K562 (cell line): ENCODE data around the gene EVI2B.
"Not testable (repeated sequence)": the region's sequence is repeated elsewhere in the genome, so short reads cannot be mapped to it uniquely, and the experiment has no call there.

Source experiments
- ARID2 ChIP-seq: fragments of 450-650 bp; IDR thresholded peaks from 2 replicates; pipeline ENCODE4 v1.6.1; 2017; ENCODE audit warnings: antibody characterized with exemption, mild to moderate bottlenecking
- FOXK2 ChIP-seq, 2 experiments: fragments of 450-650 bp; IDR thresholded peaks in 1 of 2; conservative IDR thresholded peaks in 1 of 2; 2 replicates each; pipeline ENCODE4 v1.6.1; 2016; ENCODE audit warnings: low read depth in 2 of 2, mild to moderate bottlenecking in 1 of 2
- HBP1 ChIP-seq: fragments of 450-650 bp; formaldehyde crosslinking; IDR thresholded peaks from 2 replicates; pipeline ENCODE4 v1.4.0; 2022; ENCODE audit warnings: missing genetic modification characterization
- MAX ChIP-seq: sonication (generic); formaldehyde crosslinking; IDR thresholded peaks from 2 replicates; pipeline ENCODE4 v1.9.0; 2022; ENCODE audit warnings: mild to moderate bottlenecking, missing genetic modification reagents
- NR3C1 ChIP-seq: sonication (generic); formaldehyde crosslinking; IDR thresholded peaks from 2 replicates; pipeline ENCODE4 v1.8.1; 2022; ENCODE audit warnings: missing genetic modification reagents
- TFAP4 ChIP-seq: sonication (generic); formaldehyde crosslinking; IDR thresholded peaks from 2 replicates; pipeline ENCODE4 v1.8.0; 2022; ENCODE audit warnings: missing genetic modification reagents, mild to moderate bottlenecking, moderate library complexity, borderline replicate concordance
- YBX1 ChIP-seq: fragments of 450-650 bp; IDR thresholded peaks from 2 replicates; pipeline ENCODE4 v1.7.1; 2016; ENCODE audit warnings: mild to moderate bottlenecking
- ZNF174 ChIP-seq: fragments of 250-450 bp; sonication (Bioruptor Pico); IDR thresholded peaks from 2 replicates; pipeline ENCODE4 v1.4.0; 2020; ENCODE audit warnings: mild to moderate bottlenecking
- TF ChIP-seq, protein P1 (sequence below), 2 experiments: fragments of 450-650 bp; formaldehyde crosslinking in 1 of 2; IDR thresholded peaks; 2 replicates each; pipeline versions ENCODE4 v1.4.0 to v1.6.1; 2014 to 2020; ENCODE audit warnings: mild to moderate bottlenecking in 2 of 2, borderline replicate concordance in 1 of 2, low read depth in 1 of 2

DNA sequence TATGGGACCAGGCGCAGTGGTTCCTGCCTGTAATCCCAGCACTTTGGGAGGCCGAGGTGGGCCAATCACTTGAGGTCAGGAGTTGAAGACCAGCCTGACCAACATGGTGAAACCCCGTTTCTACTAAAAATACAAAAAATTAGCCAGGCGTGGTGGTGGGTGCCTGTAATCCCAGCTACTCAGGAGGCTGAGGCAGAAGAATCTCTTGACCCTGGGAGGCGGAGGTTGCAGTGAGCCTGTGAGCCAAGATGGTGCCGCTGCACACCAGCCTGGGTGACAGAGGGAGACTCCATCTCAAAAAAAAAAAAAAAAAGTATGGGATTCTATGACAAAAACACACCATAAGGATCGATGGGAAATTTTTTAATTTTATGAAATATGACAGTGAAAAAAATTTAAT is 1.6 kb downstream of the EVI2B start:
- not testable (repeated sequence) for TF ChIP-seq HBP1 (CRISPR knock-in tag); YBX1; ARID2; ZNF174; TFAP4 (CRISPR knock-in tag); NR3C1 (CRISPR knock-in tag); FOXK2 (conservative IDR thresholded peaks at IDR 0.05 in 1 of 2, IDR thresholded peaks at IDR 0.05 in 1 of 2; ENCODE audit: low read depth in 2 of 2); MAX (CRISPR knock-in tag)
- TF ChIP-seq, protein P1, sequence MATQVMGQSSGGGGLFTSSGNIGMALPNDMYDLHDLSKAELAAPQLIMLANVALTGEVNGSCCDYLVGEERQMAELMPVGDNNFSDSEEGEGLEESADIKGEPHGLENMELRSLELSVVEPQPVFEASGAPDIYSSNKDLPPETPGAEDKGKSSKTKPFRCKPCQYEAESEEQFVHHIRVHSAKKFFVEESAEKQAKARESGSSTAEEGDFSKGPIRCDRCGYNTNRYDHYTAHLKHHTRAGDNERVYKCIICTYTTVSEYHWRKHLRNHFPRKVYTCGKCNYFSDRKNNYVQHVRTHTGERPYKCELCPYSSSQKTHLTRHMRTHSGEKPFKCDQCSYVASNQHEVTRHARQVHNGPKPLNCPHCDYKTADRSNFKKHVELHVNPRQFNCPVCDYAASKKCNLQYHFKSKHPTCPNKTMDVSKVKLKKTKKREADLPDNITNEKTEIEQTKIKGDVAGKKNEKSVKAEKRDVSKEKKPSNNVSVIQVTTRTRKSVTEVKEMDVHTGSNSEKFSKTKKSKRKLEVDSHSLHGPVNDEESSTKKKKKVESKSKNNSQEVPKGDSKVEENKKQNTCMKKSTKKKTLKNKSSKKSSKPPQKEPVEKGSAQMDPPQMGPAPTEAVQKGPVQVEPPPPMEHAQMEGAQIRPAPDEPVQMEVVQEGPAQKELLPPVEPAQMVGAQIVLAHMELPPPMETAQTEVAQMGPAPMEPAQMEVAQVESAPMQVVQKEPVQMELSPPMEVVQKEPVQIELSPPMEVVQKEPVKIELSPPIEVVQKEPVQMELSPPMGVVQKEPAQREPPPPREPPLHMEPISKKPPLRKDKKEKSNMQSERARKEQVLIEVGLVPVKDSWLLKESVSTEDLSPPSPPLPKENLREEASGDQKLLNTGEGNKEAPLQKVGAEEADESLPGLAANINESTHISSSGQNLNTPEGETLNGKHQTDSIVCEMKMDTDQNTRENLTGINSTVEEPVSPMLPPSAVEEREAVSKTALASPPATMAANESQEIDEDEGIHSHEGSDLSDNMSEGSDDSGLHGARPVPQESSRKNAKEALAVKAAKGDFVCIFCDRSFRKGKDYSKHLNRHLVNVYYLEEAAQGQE (IDR thresholded peaks at IDR 0.05; ENCODE audit: borderline replicate concordance) = not testable (repeated sequence)
- TF ChIP-seq, protein P1 (CRISPR knock-in tag; IDR thresholded peaks at IDR 0.05; ENCODE audit: low read depth) = not testable (repeated sequence)
